SKM-1 (cell line): ENCODE measurements around the gene ITK.
"Not testable (repeated sequence)": the region's sequence is repeated elsewhere in the genome, so short reads cannot be mapped to it uniquely, and the experiment has no call there.

ENCODE experiments used
- DNase-seq: peaks from one replicate; lab custom pipeline; 2025; ENCODE audit not compliant: unreplicated experiment; lab: John Stamatoyannopoulos, UW

Gene ITK

DNA sequence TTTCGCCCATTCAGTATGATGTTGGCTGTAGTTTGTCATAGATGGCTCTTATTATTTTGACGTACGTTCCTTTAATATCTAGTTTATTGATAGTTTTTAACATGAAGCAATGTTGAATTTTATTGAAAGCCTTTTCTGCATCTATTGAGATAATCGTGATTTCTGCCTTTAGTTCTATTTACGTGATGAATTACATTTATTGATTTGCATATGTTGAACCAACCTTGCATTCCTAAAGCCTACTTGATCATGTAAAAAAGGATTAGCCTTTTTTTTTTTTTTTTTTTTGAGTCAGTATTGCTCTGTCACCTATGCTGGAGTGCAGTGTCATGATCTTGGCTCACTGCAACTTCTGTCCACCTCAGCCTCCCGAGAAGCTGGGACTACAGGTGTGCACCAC lies 25.1 kb downstream of the ITK start:
- DNase-seq: no peak

DNA sequence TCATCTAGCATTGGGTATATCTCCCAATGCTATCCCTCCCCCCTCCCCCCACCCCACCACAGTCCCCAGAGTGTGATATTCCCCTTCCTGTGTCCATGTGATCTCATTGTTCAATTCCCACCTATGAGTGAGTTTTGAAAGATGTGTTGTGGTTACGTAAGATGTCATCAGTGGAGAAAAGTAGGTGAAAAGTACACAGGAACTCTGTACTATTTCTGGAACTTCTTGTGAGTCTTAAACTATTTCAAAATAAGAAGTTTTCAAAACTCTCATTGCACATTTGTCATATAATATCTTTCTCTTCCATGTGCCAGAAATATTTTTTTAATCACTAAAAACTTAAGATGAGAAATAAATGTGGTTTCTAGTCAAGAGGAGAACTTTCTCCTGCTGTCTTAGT lies 30.0 kb downstream of the ITK start:
- peak; percentile 59 for DNase-seq

DNA sequence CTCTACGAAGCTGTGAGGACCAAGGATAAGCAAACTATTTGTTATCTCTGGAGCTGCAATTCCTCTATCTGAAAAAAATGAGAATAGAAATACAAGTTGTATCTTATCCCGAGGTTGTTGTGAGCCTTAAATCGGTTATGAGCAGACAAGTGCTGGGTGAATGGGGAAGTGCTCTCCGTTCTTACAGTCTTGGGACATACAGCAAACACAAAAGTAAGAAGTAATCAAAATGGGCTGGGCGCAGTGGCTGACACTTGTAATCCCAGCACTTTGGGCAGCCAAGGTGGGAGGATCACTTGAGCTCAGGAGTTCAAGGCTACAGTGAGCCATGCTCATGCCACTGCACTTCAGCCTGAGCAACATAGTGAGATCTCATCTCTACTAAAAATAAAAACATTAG lies 31.7 kb downstream of the ITK start:
- peak; percentile 59 for DNase-seq

DNA sequence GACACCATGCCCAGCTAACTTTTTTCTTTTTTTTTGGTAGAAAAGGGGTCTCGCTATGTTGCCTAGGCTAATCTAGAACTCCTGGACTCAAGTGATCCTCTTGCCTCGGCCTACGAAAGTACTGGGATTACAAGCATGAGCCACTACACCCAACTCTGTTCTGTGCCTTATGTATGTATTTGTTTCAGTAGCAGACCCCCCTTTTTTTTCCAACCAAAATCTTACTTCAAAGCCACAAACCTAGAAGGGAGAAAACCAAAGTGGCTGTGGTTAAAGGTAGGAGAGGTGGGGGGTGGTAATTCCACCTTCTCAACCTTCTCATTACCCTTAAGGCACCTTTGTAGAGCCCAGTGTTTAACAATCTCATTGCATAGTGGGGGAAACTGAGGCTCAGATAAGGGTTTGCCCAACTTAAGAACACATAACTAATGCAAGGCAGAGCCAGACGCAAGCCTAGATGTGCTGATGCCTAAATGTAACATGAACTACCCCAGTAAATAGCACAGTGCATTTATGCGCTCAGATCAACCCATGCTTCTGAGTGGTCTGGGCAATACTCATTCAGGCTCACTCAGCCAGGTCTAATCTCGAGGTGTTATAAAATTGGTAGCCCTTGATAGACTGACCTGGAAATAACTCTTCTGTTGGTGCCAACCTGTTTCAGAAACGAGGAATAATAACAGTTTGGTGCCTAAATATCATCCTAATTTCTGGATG lies 33.0 kb downstream of the ITK start:
- DNase-seq: no peak

DNA sequence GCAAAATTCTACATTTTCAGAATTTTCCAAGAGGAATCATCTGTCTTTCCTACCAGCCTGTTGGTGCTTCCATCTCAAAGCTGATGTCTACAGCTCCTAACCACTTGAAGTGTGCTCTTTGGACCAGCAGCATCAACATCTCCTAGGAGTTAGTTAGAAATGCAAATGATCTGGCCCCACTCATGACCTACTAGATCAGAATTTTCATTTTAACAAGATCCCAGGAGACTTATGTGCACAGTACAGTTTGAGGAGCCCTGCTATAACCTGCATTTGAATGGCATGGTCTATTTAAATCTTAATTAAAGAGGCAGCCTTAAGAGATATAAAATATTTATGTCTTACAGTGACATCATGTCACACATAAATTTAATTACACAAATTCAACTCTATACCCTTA lies 33.8 kb downstream of the ITK start:
- no peak for DNase-seq

DNA sequence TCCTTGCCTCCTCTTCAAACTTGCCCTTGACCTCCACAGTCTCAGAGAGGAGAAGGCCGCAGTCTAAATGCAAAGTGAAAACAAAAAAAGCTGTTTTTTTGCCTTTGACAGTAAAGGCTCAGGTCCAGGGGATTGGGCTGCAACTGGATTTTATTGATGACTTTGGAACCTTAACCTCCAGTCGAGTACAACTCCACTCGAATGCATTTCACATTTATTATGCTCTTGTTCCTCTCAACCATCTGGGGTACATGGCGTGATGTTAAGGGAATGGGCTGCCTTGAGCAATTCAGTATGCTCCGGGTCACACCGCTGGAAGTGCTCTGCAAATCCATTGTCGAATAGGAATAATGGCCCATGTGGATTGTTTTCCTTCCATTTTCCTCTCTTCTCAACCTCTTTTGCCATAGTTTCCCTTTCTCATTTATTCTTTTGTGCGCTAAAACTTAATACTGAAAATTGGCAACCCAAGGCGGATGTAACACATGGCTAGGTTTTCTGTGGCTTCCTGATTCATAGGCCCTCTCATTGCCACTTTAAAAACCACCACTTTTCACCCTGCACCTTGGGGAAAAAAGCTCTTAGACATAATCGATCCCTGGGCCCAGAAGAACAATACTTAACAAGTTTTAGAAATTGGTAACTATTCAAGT lies 34.3 kb downstream of the ITK start:
- no peak for DNase-seq

DNA sequence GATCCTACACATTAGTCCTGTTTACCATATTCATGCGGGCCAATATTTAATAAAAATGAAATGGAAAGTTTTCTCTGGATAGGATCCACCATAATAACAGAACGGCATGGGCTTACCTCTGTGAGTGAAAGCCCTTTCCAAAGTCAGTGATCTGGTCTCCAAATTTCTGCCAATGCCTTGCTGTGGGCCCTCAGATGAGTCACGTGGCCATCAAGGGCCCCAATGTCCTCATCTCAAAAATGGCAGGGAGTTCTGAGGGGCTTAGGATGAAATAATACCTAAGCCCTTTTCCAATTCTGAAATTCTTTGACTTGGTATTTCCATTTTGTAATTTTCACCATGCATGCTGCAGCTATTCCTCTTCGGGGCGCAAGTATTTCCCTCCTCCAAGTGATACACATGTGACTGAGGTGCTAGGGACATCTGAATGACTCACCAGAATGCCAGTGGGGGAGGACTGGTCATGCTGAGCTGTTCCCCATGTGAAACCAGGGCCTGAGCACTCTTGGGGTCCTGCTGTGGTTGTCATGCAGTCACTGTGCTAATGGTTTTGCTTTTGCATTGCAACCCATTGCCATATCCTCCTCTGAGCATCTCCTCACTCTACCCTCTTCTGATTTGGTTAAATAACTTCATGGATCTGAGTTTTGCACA lies 35.0 kb downstream of the ITK start:
- no peak for DNase-seq

DNA sequence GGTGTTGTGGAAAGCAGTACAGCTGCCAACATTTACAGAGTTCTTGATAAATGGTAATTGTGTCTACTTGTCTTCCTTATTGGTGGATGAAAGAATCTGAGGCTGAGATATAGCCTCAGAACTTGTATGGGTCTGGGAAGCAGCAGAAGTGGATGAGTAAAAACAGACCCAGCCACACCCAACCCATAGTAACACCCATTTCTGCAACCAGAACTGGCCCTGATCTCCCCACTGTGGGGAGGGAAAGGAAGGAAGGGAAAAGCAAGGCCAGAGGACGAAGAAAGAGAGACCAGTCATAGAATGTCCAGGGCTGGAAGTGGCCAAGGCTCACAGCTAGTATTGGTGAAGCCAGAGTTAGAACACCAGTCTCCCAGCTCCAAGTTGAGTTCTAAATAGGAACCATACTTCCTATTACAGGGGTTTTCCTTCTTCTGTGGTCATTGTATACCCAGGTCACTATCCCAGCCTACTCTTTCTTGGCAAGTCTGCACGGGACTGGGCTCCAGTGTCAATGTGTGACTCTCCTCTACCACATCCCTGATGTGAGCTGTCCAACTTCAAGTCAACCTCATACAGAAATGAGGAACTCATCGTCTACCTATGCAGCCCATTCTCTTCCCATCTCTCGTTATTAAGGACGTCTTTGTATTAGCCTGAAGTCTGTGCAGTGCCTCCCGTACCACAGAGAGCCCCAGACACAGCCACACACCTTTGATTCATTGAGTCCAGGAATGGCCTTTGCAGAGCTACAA lies 35.9 kb downstream of the ITK start:
- no peak for DNase-seq

DNA sequence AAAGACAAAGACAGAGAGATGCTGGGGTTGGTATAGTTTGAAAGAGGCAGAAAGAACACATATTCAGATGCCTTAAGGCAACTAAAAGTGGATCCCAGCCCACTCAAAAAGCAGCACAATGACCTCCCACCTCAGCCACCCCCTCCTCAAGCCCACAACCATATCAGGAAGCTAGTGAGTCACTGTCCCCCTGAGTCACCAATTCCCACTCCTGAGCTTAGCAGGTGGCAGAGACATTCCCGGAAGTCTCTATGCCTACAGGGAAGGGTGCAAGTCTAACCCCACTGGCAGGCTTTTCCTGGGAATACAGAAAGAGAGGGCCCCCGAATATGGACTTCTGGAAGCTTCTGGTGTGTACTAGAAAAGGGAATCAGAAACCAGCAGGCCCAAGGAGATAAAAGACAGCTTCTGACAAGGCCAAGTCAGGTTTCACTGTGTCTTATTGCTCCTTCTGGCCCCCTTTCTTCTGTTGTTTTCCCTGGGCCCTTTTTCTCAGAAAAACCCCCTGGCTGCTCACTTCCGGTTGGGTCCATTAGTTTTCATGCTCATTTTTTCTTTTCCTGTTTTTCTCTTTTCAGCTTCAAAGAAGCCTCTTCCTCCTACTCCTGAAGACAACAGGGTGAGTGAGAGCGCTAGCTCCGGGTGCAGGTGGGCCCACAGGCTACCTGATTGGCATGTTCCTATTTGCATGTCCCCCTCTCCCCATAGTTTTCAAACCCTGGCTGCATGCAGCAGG lies 36.8 kb downstream of the ITK start:
- no peak for DNase-seq

DNA sequence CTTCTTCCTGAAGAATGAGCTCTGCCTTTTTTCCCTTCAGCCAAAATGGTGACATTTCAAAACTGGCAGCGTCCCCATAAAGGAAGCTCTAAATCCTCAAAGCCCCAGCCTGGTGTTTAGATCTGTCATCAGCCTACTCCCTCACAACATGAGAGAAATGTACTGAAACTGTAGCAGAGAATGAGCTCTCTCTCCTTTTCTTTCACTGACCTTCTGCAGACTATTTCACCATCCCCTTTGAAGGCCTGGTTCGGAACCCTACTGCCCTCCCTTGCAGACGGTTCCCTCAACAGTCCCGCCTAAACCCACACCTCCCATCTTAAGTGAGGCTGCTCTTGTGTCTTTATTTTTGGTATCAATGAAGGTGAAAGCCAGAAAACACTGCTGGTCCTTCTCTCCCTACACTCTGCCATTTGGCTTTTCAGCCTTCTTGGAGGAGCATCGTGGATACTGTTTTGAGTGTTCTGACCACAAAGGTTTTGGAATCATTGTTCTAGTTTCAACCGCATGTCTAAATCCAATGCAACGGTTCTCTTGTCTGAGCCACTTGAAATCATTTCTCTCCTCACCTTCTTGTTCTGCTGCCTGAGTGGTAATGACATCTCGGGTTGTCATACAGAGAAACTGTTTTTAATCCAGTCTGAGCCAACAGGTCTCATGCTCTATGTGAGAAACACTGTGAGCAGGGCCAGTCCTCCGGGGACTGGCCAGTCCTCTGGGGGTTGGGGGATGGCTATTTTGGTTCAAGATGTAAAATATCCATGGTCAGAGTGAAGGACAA lies 39.0 kb downstream of the ITK start:
- no peak for DNase-seq

DNA sequence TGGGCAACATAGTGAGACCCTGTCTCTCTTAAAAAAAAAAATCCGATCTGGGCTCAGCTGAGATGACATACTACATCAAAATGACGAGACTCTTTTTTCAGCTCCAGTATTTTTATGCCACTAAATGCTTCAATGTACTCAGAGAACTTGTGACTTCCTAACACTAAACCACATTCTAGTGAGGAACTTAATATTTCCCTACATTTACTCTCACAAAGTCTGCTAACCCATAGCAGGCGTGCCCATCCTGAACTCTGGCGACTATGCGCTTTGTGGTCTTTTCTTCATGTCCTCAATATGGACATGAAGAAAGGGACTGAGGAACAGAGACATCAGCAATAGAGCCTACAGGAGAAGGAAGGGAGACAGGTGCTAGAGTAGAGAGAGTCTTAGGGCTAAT lies 41.3 kb downstream of the ITK start:
- DNase-seq: no peak

DNA sequence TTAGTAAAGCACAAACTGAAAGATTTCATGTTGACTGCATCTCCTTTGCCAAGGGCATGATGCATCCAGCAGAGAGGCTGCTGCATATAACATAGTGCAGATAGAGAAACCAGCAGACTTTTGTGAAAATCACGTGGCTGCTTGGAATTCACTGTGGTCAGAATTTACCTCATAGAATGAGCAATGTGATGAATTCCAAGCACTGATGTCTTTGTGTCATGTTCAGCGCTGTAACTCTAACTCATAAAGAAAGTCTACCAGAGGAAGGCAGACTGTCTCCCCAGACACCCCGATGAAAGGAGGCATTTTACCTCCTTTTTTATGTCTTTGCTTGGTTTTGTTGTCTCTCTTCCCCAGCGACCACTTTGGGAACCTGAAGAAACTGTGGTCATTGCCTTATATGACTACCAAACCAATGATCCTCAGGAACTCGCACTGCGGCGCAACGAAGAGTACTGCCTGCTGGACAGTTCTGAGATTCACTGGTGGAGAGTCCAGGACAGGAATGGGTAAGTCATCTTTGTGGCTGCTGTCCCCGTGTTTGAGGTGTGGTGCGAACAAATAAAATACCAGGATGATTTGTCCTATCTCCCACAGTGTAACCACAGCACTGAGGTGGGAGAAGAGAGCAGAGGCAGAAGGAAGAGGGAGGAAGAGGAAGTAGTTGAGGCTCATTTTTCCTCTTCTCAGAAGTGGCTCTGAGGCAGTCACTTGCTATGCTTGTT lies 42.0 kb downstream of the ITK start:
- peak; percentile 43 for DNase-seq

DNA sequence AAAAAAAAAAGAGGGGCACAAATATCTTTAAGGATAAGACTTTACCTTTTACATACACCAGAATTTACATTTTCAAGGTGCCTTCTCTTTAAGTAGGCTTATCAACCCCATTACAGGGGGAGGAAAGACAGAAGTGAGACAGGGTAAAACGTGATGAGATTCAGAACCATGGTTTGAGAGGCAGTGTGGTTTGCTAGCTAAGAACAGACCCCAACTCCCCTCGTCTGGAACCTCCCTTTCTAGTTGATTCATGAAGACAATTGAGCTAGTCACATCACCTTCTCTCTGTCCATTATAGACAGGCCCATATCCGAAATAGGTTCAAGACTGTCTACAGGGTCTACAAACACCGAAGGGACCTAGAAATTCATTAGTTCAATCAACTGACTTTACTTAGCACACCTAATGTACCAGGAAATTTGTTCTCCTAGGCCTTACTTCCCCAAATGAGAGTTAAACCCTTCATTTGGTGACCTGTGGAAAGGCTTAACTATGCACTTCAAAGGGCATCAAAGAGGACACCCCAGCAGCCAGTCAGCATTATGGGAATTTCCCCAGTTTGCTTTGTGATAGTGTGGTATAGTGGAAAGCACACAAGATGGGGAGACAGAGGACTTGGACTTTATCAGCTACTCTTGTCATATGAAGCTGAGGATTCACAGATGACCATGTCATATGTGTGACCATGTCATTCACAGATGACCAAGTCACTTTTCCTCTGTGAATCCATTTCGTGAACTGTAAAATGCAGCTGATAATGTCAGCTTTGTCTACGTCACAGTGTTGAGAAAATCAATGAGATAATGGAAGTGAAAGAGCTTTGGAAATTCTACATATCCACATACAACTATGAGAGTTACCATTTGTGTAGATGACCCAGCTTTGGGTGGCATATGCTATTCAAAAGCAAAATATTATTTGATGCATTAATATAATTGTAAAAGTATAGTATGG lies 45.1 kb downstream of the ITK start:
- DNase-seq: no peak

DNA sequence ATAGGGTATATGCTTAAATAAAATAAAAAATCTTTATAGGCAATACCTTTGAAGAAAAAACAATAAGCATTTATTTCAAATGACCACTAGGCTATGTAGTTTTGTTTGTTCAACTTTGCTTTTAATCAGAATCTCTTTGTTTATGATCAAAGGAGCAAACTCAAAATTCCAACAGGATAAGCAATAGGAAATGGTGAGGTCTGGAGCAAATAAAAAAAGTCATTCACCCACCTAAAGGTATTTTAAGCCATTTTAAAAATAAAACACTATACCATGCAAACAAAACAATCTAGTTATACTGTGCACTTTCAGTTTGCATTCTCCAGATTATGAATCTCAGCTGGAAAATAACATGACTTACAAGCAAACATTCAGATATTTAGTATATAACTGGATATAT lies 50.0 kb downstream of the ITK start:
- DNase-seq: no peak

DNA sequence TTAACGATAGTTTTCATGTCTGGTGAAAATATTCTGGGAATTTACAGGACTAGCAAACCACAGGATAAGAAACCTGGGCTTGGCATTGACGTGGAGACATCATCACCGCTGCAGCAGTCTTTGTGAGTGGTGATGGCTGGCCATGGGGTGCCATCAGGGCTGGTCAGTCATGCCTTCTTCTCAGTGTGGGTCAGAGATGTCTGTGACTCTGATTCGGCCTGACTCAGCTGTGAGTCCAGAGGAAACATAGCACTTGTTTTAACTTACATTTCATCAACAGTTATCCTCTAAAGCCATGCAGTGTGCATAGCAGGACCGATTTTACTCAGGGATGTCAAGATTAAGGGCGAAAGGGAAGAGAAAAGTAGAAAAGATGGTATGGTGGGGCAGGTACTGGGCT lies 52.1 kb downstream of the ITK start:
- DNase-seq: no peak

DNA sequence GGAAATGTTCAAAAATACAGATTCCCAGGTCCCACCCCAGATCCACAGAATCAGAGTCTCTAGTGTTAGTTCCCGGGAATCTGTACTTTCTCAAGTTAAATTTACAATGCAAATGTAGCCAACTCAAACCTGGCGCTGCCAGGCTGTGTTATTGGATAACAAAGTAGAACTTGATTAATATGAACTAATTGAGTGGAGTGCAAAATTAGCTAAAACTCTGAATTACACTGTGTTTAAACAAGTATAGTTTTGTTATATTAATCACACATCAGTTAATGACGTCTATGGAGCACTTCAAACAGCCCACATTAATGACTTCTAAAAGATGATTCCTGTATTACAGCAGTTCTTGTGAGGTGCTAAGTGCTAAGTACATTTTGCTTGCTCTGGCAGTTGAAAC lies 52.9 kb downstream of the ITK start:
- DNase-seq: no peak

DNA sequence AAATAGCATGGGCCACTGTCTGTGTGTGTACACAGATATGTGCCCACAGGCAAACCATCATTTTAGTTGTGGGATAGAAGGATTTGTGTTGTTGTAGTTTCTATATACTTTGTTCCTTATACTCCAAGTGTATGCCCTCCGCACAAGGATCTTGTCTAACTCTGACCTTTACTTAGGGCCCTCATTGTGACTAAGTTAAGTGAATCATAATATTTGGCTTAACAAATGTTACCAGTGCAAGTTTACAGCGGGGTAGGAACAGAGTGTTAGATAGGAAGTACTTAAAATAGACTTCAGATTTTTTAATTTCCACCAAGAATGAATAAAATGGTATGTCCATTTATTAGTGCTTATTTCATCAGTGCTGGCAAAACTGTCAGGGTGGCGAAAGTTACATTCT lies 55.8 kb downstream of the ITK start:
- DNase-seq: no peak

DNA sequence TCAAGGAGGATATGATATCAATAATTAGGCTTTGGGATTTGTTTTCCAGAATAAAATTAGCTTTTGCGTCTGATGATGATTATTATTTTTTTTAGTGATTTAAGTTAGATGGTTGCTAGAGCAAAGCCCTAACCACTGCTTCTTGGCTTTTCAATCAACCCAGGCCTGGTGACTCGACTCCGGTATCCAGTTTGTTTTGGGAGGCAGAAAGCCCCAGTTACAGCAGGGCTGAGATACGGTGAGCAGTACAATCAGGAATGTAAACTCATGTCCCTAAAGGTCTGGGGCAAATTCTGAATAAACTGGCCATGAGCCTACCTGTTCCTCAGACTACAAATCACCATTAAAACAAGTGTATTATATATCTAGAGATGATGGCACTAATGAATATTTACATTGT lies 60.8 kb downstream of the ITK start:
- no peak for DNase-seq

DNA sequence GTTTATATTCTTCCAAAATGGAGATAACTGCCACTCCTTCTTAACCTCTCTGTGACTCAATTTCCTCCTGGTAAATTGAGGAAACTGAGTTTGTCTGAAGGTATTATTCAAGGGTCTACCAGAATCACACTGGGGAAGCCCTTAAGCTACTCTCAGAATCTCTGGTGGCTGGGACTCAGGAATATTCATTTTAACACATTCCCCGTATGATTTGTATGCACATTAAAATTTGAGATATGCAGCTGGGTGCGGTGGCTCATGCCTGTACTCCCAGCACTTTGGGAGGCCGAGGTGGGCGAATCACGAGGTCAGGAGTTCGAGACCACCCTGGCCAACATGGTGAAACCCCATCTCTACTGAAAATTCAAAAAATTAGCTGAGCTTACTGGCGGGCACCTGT lies 64.1 kb downstream of the ITK start:
- not testable (repeated sequence) for DNase-seq
